HCT116 (cell line): ENCODE results near the gene TOX2.

ENCODE experiments used
- ATF3 ChIP-seq: IDR thresholded peaks from 2 replicates; pipeline ENCODE4 v1.6.1; 2012
- CEBPB ChIP-seq: IDR thresholded peaks from 2 replicates; pipeline ENCODE4 v1.6.1; 2012; ENCODE audit warnings: low read depth
- ELF1 ChIP-seq: IDR thresholded peaks from 2 replicates; pipeline ENCODE4 v1.6.1; 2012; ENCODE audit warnings: low read depth, borderline replicate concordance
- EZH2 ChIP-seq: fragments of 200-600 bp; sonication (generic); IDR thresholded peaks from 2 replicates; pipeline ENCODE4 v1.6.1; 2017; ENCODE audit warnings: antibody characterized with exemption, mixed run types
- POLR2A ChIP-seq: IDR thresholded peaks from 2 replicates; pipeline ENCODE4 v1.7.0; 2011; ENCODE audit warnings: borderline replicate concordance; ENCODE audit not compliant: insufficient read depth, insufficient read length; ENCODE audit errors: extremely low read depth
- POLR2AphosphoS5 ChIP-seq: IDR thresholded peaks from 2 replicates; pipeline ENCODE4 v1.6.1; 2011; ENCODE audit warnings: mild to moderate bottlenecking, low read depth, low read length, moderate library complexity
- RAD21 ChIP-seq: IDR thresholded peaks from 2 replicates; pipeline ENCODE4 v1.6.1; 2012; ENCODE audit warnings: low read depth, mild to moderate bottlenecking
- SIN3A ChIP-seq: IDR thresholded peaks from 2 replicates; pipeline ENCODE4 v1.6.1; 2012; ENCODE audit warnings: low read depth
- SP1 ChIP-seq: IDR thresholded peaks from 2 replicates; pipeline ENCODE4 v1.6.1; 2012; ENCODE audit warnings: low read depth
- SRF ChIP-seq: IDR thresholded peaks from 2 replicates; pipeline ENCODE4 v1.6.1; 2012; ENCODE audit warnings: low read depth
- TCF7L2 ChIP-seq: IDR thresholded peaks from 2 replicates; pipeline ENCODE4 v1.7.0; 2011; ENCODE audit warnings: borderline replicate concordance, inconsistent platforms; ENCODE audit not compliant: insufficient read depth, insufficient read length; ENCODE audit errors: extremely low read depth
- ZNF274 ChIP-seq: fragments of 200-500 bp; sonication (Bioruptor generic); IDR thresholded peaks from 2 replicates; pipeline ENCODE4 v1.6.1; 2014; ENCODE audit warnings: mild to moderate bottlenecking, low read depth, low read length, inconsistent platforms
- TF ChIP-seq, protein P1 (sequence below), 3 experiments: fragments of 200-600 bp in 1 of 3; sonication (generic) in 1 of 3; IDR thresholded peaks in 2 of 3; conservative IDR thresholded peaks in 1 of 3; 2 replicates each; pipeline ENCODE4 v1.5.1; 2012 to 2017; ENCODE audit warnings: low read depth in 2 of 3, low read length in 2 of 3, antibody characterized with exemption in 1 of 3, borderline replicate concordance in 1 of 3, control low read depth in 1 of 3, mild to moderate bottlenecking in 1 of 3, mixed read lengths in 1 of 3, mixed run types in 1 of 3, moderate library complexity in 1 of 3; ENCODE audit not compliant: insufficient read depth in 1 of 3
- TF ChIP-seq, protein P2 (sequence below): IDR thresholded peaks from 2 replicates; pipeline ENCODE4 v1.6.1; 2012

- TF ChIP-seq TCF7L2 (no peak), EZH2 (no peak), SP1 (no peak), SRF (no peak), RAD21 (no peak), ELF1 (no peak), POLR2A (no peak), SIN3A (no peak), CEBPB (no peak), ZNF274 (no peak), ATF3 (no peak), POLR2AphosphoS5 (no peak)
- TF ChIP-seq, protein P1, sequence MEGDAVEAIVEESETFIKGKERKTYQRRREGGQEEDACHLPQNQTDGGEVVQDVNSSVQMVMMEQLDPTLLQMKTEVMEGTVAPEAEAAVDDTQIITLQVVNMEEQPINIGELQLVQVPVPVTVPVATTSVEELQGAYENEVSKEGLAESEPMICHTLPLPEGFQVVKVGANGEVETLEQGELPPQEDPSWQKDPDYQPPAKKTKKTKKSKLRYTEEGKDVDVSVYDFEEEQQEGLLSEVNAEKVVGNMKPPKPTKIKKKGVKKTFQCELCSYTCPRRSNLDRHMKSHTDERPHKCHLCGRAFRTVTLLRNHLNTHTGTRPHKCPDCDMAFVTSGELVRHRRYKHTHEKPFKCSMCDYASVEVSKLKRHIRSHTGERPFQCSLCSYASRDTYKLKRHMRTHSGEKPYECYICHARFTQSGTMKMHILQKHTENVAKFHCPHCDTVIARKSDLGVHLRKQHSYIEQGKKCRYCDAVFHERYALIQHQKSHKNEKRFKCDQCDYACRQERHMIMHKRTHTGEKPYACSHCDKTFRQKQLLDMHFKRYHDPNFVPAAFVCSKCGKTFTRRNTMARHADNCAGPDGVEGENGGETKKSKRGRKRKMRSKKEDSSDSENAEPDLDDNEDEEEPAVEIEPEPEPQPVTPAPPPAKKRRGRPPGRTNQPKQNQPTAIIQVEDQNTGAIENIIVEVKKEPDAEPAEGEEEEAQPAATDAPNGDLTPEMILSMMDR (IDR thresholded peaks at IDR 0.05 in 2 of 3, conservative IDR thresholded peaks at IDR 0.05 in 1 of 3; ENCODE audit: borderline replicate concordance in 1 of 3, insufficient read depth in 1 of 3, low read depth in 2 of 3, low read length in 2 of 3), result no peak
- TF ChIP-seq, protein P2, sequence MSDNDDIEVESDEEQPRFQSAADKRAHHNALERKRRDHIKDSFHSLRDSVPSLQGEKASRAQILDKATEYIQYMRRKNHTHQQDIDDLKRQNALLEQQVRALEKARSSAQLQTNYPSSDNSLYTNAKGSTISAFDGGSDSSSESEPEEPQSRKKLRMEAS, result no peak
Measured at GRCh38 chr20:44081888-44082287, 167.2 kb downstream of the TOX2 start.
